CD4-positive, alpha-beta T cell (primary cell): Measurements from ENCODE around the gene AKT1. TPM values are rescaled to one million over a fixed set of nuclear protein-coding genes. Genes with fewer than 3 reads are reported as not detected.

Experiments
- ATAC-seq: fragments of 200-7000 bp; cut with Tn5 transposase; one replicate; pipeline ENCODE4 v1.10.0; 2022; ENCODE audit warnings: mild to moderate bottlenecking; ENCODE audit not compliant: poor library complexity
- CTCF ChIA-PET: fragments of 350-600 bp; sonication (Branson Sonifier 250); formaldehyde crosslinking; loops from one replicate; lab custom pipeline; 2021; ENCODE audit warnings: antibody characterized with exemption, inconsistent platforms; lab: Charles Lee
- POLR2A ChIA-PET: fragments of 350-600 bp; sonication (Branson Sonifier 250); formaldehyde crosslinking; loops from one replicate; lab custom pipeline; 2021; ENCODE audit warnings: antibody characterized with exemption, inconsistent platforms; lab: Charles Lee
- DNase-seq, 14 experiments: peaks; one replicate each; pipeline ENCODE4 v3.0.0-alpha.2; 2013 to 2020; ENCODE audit warnings: mixed read lengths in 2 of 14
- H3K27ac ChIP-seq, 2 donors: one replicate each; pipeline versions ENCODE4 v1.5.1 to v1.7.0; 2013; ENCODE audit warnings: low read length in 2 of 2, low read depth in 1 of 2, mild to moderate bottlenecking in 1 of 2
- H3K27me3 ChIP-seq, 2 experiments: 1 replicate in 1 of 2; 2 replicates in 1 of 2; pipeline versions ENCODE4 v1.6.1 to v1.7.0; 2013; ENCODE audit warnings: low read length in 2 of 2, control low read depth in 1 of 2, mild to moderate bottlenecking in 1 of 2, moderate library complexity in 1 of 2; ENCODE audit not compliant: insufficient read depth in 2 of 2, control insufficient read depth in 1 of 2
- H3K36me3 ChIP-seq: one replicate; pipeline ENCODE4 v1.6.1; 2013; ENCODE audit warnings: low read length, control low read depth; ENCODE audit not compliant: insufficient read depth
- H3K4me1 ChIP-seq: one replicate; pipeline ENCODE4 v1.6.1; 2013; ENCODE audit warnings: low read length, control low read depth; ENCODE audit not compliant: insufficient read depth
- H3K4me3 ChIP-seq: one replicate; pipeline ENCODE4 v1.5.1; 2013; ENCODE audit warnings: mild to moderate bottlenecking, low read length, moderate library complexity
- H3K9me3 ChIP-seq, 2 experiments: 1 replicate in 1 of 2; 2 replicates in 1 of 2; pipeline versions ENCODE4 v1.6.1 to v1.7.0; 2013; ENCODE audit warnings: low read length in 2 of 2, mild to moderate bottlenecking in 2 of 2, control low read depth in 1 of 2, moderate library complexity in 1 of 2; ENCODE audit not compliant: control insufficient read depth in 1 of 2, insufficient read depth in 1 of 2
- H3K27ac Mint-ChIP-seq: one replicate; pipeline ENCODE4 v1.8.0; 2020; ENCODE audit warnings: mixed read lengths
- H3K27me3 Mint-ChIP-seq: one replicate; pipeline ENCODE4 v1.8.0; 2021; ENCODE audit warnings: mixed read lengths
- H3K36me3 Mint-ChIP-seq: one replicate; pipeline ENCODE4 v1.8.0; 2021; ENCODE audit warnings: low read depth, mixed read lengths
- H3K4me1 Mint-ChIP-seq: one replicate; pipeline ENCODE4 v1.8.0; 2021; ENCODE audit warnings: low read depth, mixed read lengths
- H3K4me3 Mint-ChIP-seq: one replicate; pipeline ENCODE4 v1.8.0; 2020; ENCODE audit warnings: mild to moderate bottlenecking, mixed read lengths
- H3K9me3 Mint-ChIP-seq: one replicate; pipeline ENCODE4 v1.8.0; 2020; ENCODE audit warnings: mixed read lengths
- CTCF ChIP-seq: fragments of 200-600 bp; IDR thresholded peaks from one replicate; pipeline ENCODE4 v1.8.0; 2022; ENCODE audit warnings: antibody characterized with exemption, mild to moderate bottlenecking
- intact Hi-C, 2 experiments: fragments of 100-400 bp; cut with DNase I in 1 of 2; cut with micrococcal nuclease in 1 of 2; formaldehyde crosslinking; loops; one replicate each; pipeline versions ENCODE4 v1.15.1 to v1.9.0; 2023 to 2025; cut with DNase I, micrococcal nuclease
- total RNA-seq, 174 experiments: library from RNA in 2 of 174; stranded (reverse) in 2 of 174; gene quantifications; one replicate each; pipeline ENCODE4 v1.2.3 and lab custom pipeline; 2021 to 2026

The AKT1 gene
- total RNA-seq, 2 experiments from 2014 or later, result 58.8 to 66.5 TPM

DNA sequence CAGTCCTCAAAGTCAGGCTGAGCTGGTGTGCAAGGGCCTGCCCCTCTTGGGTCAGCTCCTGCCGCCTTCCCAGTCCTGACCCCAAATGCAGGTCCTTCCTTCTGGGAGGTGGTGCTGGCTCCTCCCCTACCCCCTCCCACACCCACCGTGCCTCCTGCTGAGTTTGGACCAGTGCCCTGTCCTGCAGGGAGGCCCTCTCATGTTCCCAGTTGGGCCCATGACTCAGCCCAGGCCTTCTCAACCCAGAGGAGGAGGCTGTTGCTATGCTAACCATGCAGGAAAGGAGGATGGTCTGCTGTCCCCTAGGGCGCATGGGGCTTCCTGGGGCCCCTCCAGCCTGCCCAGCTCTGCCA lies 9.8 kb upstream of the AKT1 start:
- intact Hi-C loops, result no loop called here
- Histone ChIP-seq H3K4me1 (peaks cover 32% of the 10 kb centered on the region), H3K36me3 (no peaks in the 10 kb centered on the region), H3K27ac (no peak overlapping the region), H3K27me3 (no peaks in the 10 kb centered on the region), H3K9me3 (no peaks in the 10 kb centered on the region), H3K4me3 (no peak overlapping the region)
- no peaks in the 10 kb centered on the region for H3K27me3 Mint-ChIP-seq
- ATAC-seq, result no peak
- ChIA-PET POLR2A (no interaction called here), CTCF (no interaction called here)
- no peak for DNase-seq
- no peak overlapping the region for H3K27ac Mint-ChIP-seq
- no peak overlapping the region for H3K4me3 Mint-ChIP-seq
- TF ChIP-seq CTCF, result no peak
- H3K36me3 Mint-ChIP-seq, result no peaks in the 10 kb centered on the region
- peaks cover 11% of the 10 kb centered on the region for H3K4me1 Mint-ChIP-seq
- no peaks in the 10 kb centered on the region for H3K9me3 Mint-ChIP-seq

DNA sequence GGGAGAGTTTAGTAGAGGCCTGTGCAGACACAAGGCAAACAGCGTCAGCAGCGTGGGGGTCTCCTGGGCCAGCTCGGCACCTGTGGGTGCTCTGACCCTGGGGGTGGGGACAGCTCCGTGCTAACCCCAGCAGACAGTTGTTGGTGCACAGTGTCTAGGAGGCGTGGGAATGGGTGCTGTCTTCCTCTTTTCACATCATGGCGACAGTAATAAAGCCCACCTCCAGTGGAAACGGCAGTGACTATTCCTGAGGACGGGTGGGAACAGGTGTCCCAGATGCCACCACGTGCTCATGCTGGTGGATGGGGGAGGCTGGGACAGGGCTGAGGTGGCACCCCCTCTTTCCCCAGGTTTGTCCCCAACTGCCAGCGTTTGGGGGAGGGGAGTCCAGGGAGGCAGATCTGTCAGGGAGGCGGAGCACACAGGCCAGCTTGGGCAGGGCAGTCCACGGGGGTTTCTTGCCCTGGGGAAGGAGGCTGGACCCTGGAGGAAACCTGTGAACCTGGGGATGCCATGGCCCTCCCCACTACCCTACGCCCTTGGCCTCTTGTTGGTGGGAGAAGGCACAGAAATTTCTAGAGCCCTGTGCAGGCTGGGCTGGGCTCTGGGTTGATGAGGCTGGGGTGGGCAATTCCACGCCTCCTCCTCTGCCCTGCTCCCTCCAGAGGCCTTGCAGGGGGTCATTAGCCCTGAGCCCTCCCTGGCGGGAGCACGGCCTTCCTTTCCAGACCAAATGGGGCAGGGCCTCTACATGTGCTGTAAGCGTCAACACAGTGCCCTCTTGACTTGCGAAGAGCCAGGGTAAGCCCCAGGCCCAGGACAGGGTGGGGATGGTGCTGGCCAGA lies 9.2 kb upstream of the AKT1 start:
- no peak overlapping the region for H3K4me3 ChIP-seq
- no peaks in the 10 kb centered on the region for H3K36me3 ChIP-seq
- no peaks in the 10 kb centered on the region for H3K9me3 ChIP-seq
- DNase-seq (peak in 1 of 14 experiments; percentile 11), ATAC-seq (no peak)
- no peak for TF ChIP-seq CTCF
- Mint-ChIP-seq H3K4me1 (peaks cover 15% of the 10 kb centered on the region), H3K36me3 (no peaks in the 10 kb centered on the region), H3K9me3 (no peaks in the 10 kb centered on the region), H3K4me3 (no peak overlapping the region), H3K27ac (no peak overlapping the region), H3K27me3 (no peaks in the 10 kb centered on the region)
- no peak overlapping the region for H3K27ac ChIP-seq
- peaks cover 37% of the 10 kb centered on the region for H3K4me1 ChIP-seq
- ChIA-PET POLR2A (no interaction called here), CTCF (no interaction called here)
- intact Hi-C loops, result no loop called here
- no peaks in the 10 kb centered on the region for H3K27me3 ChIP-seq

- H3K27me3 Mint-ChIP-seq, result no peaks in the 10 kb centered on the region
- CTCF ChIA-PET, result no interaction called here
- no peak for ATAC-seq
- Histone ChIP-seq H3K27me3 (no peaks in the 10 kb centered on the region), H3K4me3 (no peak overlapping the region), H3K27ac (no peak overlapping the region), H3K9me3 (no peaks in the 10 kb centered on the region), H3K36me3 (no peaks in the 10 kb centered on the region), H3K4me1 (peaks cover 40% of the 10 kb centered on the region)
- no peak overlapping the region for H3K4me3 Mint-ChIP-seq
- no peak for DNase-seq
- POLR2A ChIA-PET, result no interaction called here
- H3K4me1 Mint-ChIP-seq, result peaks cover 22% of the 10 kb centered on the region
- H3K9me3 Mint-ChIP-seq, result no peaks in the 10 kb centered on the region
- H3K27ac Mint-ChIP-seq, result no peak overlapping the region
- H3K36me3 Mint-ChIP-seq, result no peaks in the 10 kb centered on the region
- no peak for TF ChIP-seq CTCF
- intact Hi-C loops, result no loop called here
These were observed 8.4 kb upstream of the AKT1 start for GRCh38 chr14:104803912-104804410.
